GM19452 (cell line): ENCODE results near the gene MYL3.

Source experiments
- ATAC-seq: cut with Tn5 transposase; IDR thresholded peaks from one replicate; pipeline ENCODE4 v1.9.1; 2021; ENCODE audit not compliant: unreplicated experiment

The MYL3 gene

DNA sequence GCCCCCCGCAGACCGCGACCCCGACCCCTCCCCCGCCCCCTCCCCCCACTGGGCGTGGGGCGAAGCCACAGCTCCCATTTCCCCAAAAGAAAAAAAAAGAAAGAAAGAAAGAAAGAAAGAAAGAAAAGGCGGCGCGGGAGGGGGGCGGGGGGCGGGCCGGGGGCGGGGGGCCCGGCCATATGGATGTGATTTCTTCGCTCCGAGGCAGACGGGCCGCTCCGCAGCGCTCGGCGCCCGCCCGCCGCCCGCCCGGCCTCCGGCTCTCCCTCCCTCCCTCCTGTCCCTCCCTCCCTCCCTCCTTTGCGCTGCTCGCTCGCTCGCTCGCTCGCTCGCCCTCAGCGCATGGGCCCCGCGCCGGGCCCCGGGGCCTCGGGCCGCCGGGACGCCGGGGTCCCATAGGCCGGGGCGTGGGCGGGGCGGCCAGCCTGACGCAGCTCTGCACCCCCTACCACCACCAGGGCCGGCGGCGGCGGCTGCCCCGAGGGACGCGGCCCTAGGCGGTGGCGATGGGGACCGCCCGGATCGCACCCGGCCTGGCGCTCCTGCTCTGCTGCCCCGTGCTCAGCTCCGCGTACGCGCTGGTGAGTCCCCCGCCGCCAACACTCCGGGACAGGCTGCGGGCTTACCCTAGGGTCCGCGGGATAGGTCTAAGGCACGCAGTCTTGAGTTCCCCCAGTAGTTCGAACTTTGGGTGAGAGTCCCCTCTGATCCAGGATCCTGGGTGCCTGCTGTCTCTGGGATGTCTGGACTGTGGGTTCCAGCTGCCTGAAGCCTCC is 20.0 kb upstream of the MYL3 start:
- no peak for ATAC-seq

GRCh38 chr3:46882377-46883053 is 19.3 kb upstream of the MYL3 start:
- ATAC-seq, result no peak

DNA sequence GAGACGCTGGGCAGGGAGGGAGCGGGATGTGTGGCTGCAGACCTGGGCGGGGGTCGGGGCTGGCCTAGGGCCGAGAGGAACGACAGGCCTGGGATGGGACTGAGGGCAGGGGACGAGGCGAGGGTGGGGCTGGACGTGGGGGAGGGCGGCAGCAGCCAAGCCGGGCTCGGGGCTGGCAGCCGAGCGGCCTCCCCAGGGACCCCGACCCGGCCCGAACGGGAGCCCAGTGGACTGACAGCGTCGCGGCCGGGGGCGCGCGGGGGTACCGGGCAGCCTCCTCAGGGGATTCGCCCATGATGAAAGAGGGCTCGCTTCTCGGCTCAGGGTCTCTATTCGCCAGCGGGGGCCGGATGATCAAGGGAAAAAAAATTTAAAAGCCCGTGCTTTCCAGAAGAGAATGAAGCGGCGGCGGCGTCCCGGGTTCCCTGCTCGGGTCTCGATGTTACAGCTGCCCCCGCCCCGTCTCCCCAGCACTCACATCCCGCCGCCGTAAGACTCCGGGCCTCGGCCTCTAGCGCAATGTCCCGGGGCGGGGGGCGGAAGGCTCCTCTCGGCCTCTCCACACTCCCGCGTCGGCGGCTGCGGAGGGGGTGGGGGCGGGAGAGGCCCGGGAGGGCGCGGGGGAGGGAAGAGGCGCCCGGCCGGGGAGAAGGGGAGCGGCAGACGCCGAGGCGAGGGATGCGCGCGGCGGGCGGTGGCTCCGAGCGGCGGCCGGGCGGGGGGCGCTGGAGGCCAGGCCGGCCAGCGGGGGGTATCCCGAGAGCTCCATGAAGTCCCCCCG is 18.5 kb upstream of the MYL3 start:
- no peak for ATAC-seq

DNA sequence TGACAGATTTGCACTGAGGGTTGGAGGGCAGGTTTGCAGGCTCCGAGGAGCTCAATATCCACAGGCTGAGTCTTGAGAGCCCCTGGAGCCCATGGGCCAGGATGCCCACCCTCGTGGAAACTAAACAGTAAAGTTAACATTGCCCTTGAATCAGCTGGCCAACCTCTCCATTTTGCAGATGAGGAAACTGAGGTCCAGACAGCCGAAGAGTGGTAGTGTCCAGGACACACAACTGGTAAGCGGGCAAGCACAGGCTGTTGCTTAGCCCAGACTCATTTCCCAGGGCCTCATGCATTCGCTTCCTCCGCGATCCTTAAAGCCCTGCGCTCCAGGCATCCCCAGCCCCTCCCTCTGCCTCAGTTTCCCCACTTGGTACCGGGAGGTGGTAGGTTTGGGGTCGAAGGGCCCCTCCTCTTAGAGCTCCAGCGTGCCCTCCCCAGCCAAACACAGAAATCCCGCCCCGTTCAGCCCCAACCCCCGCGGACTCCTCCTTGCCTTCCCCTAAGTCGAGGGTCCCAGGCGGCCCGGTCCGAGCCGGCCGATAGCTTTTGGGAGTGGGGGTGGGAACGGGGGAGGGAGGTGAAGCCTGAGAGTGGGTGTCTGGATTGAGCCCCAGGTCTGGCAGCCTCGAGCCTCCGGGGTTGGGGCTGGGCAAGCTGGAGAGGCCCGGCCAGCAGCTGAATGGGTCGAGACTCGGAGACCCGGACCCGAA is 17.8 kb upstream of the MYL3 start:
- no peak for ATAC-seq

GRCh38 chr3:46878781-46879436 is 15.7 kb upstream of the MYL3 start:
- peak; percentile 76 for ATAC-seq

GRCh38 chr3:46877406-46878125 is 14.3 kb upstream of the MYL3 start, which contains the start of gene PTH1R:
PTH1R (plus strand) TSS chr3:46877721; CDS start chr3:46883560, 5,839 bp downstream.
- ATAC-seq, result no peak

DNA sequence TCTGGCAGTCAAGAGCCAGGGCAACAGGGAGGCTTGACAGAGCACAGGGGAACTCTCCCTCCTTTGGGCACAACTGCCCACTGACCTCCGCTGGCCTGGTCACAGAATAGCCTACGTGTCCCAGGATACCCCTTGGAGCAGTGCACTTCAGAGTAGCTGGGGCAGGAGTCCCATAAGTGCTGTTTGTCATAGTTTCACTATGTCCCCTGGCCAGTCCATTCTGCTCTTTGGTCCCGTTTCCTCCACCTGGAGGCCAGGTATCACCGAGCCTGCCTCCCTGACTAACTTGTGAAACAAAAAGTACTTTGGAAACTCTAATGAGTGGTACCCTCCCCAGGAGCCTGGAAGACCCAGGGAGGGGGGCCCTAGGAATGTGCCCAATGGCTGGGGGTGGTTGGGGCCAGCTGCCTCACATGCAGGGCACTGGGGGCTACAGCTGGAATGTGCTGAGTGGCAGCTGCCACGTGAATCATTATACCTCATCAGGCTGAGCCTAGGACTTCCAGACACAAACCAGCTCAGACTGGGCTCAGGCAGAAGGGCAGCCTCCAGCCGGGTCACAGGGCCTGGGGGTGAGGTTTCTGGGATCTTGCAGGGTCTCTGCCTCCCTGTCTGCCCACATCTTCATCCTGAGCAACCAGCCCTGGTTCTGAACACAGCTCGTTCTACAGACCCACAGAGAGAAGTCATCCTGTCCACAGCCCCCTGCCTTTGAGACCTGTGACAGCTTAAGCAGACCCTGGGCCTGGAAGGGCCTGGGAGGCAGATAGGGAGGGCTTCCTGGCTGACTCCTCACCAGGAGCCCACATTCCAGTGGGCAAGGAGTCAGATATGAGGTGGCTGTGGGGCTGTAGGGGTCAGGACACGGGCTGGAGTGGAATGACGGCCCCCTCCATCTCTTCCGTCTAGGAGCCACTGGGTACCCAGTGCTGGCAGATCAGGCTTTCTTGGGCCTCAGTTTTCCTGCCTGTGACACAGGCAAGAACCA is 13.4 kb upstream of the MYL3 start:
- no peak for ATAC-seq

DNA sequence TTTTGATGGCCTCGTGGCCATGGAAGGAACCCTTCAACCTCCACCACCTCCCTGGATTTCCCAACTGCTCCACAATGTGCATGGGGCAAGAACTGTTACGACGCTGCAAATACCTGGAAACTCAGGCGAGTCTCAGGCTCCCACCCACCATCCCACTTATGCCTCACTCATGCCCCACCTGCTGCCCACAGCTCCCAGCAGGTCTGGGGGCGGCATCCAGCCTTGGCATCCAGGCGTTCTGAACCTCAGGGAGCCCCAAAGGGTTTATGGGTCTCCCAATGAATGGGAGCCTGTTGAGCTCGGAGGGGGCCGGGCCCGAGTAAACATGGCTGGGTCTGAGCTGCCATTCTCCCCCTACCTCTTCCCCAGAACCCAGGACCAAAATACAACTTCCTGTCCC is 12.3 kb upstream of the MYL3 start:
- ATAC-seq, result no peak

DNA sequence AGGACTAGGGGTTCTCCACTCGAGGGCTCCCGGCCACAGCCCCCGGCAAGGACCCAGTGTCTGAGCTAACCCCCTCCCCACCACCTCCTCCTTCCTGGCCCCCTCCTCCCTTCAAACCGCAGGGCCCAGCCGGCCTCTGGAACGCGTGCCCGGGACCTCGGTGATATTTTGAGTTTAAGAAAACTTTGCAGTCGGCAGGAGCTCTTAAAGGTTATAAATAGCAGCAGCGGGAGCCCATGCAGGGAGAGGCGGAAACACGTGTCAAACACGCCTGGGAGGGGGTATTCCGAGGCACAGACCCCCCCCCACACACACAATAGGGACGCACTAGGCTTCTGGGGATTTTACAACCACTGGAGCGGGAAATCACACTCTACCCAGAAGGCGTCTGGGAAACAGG is 11.2 kb upstream of the MYL3 start:
- no peak for ATAC-seq

DNA sequence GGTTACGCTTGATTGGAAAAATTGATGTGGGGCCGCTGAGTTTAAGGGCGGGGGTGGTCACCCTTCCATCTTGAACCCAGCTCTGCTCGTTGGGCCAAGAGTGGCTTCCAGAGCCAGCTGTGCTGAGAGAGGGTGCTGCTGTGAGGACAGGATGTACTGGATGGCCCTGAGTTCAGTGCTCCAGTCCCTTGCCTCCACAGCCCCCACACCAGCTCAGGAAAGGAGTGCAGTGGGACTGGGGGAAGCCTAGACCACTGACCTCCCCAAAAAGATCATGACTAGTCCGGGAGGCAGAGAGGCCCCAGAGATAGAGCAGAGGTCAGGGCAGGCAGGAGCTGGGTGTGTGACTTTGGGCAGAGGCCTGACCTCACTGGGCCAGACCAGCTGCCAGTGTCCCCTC is 10.3 kb upstream of the MYL3 start:
- no peak for ATAC-seq

- ATAC-seq, result no peak
These were observed 8.0 kb upstream of the MYL3 start for GRCh38 chr3:46871222-46871621.

DNA sequence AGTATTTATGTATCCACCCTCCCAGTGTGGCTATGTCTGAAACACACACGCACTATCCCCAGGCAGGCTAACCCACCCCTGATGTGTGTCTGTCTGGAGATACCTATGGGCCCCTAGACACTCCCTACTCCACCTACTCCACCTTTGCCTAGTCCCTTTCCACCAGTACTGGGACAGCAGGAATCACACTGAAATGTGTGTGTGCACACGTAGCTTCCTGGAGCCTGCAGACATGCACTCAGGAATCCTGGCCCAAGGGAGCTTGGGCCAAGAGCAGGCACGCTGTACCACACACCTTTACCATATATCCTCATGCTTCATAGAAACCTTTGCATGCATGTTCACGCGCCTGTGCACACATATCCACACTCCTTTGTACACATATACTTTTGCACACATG is 7.4 kb upstream of the MYL3 start:
- no peak for ATAC-seq

DNA sequence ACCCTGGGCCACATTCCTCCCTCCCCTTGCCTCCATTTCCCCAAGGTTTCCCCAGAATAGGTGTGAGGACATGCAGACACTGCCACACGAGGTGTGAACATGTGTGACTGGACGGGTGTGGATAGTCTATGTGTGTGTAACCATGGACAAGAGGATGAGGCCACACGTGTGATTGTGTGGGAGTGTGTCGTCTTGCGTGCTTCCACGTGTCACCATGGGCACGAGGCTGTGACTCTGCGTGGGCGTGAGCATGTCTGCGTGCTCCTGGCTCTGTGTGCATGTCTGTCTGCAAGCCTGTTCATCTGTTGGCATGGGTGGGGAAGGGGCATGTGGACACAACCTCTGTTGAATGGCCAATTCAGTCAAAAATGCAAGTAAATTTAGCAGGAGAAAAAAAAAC is 6.2 kb upstream of the MYL3 start:
- no peak for ATAC-seq

DNA sequence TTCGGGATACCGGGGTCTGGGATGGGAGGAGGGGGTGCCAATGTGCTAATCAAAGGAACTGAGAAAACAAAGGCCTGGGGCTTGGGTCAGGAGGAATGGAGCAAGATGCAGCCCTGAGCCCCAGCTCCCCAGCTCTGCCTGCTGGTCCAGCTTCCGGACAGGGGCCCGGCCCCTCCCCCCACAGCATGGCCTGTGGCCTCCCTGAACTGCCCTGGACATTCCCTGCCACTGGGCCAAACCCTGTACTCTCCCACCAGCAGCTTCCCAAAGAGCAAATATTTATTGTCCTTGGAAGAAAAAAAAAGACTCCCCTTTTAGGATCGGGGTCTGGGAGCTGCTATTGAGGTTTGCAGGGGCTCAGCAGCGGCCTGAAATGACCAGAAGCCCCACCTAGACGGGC is 5.7 kb upstream of the MYL3 start:
- no peak for ATAC-seq

GRCh38 chr3:46868287-46868686 is 5.0 kb upstream of the MYL3 start:
- no peak for ATAC-seq

DNA sequence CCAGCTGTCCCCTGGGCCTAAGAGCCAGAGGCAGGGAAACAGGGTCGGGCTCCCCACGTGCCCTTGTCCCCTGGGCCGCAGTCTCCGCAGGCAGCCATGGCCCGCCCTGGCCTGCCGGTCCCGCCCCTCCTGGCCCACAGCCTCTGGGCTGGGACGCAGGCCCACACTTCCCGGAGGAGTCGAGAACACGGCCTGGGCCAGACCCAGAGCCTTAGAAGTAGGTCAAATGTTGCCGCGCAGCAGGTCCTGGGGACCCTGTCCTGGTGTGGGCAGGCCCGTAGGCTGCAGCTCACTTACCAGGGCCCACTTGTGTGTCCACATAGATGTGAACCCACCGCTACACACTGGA is 4.3 kb upstream of the MYL3 start:
- ATAC-seq, result no peak

GRCh38 chr3:46866720-46867549 is 3.7 kb upstream of the MYL3 start:
- ATAC-seq, result no peak

- no peak for ATAC-seq
These were observed 2.9 kb upstream of the MYL3 start for GRCh38 chr3:46866032-46866595.
